Spleen (tissue), 11 donors: ENCODE measurements around the gene ETFB. TPM values are rescaled to one million over a fixed set of nuclear protein-coding genes. Genes with fewer than 3 reads are reported as not detected.

Source experiments
- DNase-seq: peaks from one replicate; pipeline ENCODE4 v3.0.0-alpha.2; 2020
- H3K27ac ChIP-seq, 8 donors: fragments of 200-600 bp; sonication (generic) in 7 of 8; 1 replicate in 4 of 8; 2 replicates in 4 of 8; pipeline versions ENCODE4 v1.5.0 to v1.8.0; 2016 to 2021; ENCODE audit warnings: inconsistent platforms in 4 of 8, mild to moderate bottlenecking in 4 of 8, moderate library complexity in 1 of 8
- H3K27me3 ChIP-seq, 7 donors: fragments of 200-600 bp; sonication (generic) in 6 of 7; replicated peaks in 1 of 7; 1 replicate in 4 of 7; 2 replicates in 3 of 7; pipeline versions ENCODE4 v1.5.0 to v1.8.0; 2016 to 2021; ENCODE audit warnings: inconsistent platforms in 3 of 7, mild to moderate bottlenecking in 1 of 7
- H3K36me3 ChIP-seq, 6 donors: fragments of 200-600 bp; sonication (generic) in 5 of 6; 1 replicate in 4 of 6; 2 replicates in 2 of 6; pipeline versions ENCODE4 v1.5.0 to v1.8.0; 2016 to 2021; ENCODE audit warnings: inconsistent platforms in 2 of 6
- H3K4me1 ChIP-seq, 6 donors: fragments of 200-600 bp; sonication (generic) in 5 of 6; 1 replicate in 3 of 6; 2 replicates in 3 of 6; pipeline versions ENCODE4 v1.5.0 to v1.8.0; 2016 to 2021; ENCODE audit warnings: inconsistent platforms in 3 of 6
- H3K4me3 ChIP-seq, 8 donors: fragments of 200-600 bp; sonication (generic) in 7 of 8; 1 replicate in 4 of 8; 2 replicates in 4 of 8; pipeline versions ENCODE4 v1.5.0 to v1.8.0; 2016 to 2021; ENCODE audit warnings: inconsistent platforms in 4 of 8, mild to moderate bottlenecking in 4 of 8, moderate library complexity in 2 of 8
- H3K9me3 ChIP-seq, 8 donors: fragments of 200-600 bp; sonication (generic) in 7 of 8; 1 replicate in 4 of 8; 2 replicates in 4 of 8; pipeline versions ENCODE4 v1.5.0 to v1.8.0; 2016 to 2021; ENCODE audit warnings: inconsistent platforms in 4 of 8
- POLR2A ChIP-seq, 3 donors: fragments of 450-650 bp; IDR thresholded peaks; one replicate each; pipeline ENCODE4 v1.5.1; 2017; ENCODE audit warnings: antibody characterized with exemption in 3 of 3, mild to moderate bottlenecking in 1 of 3
- POLR2AphosphoS5 ChIP-seq, 3 donors: sonication (generic); formaldehyde crosslinking; IDR thresholded peaks; one replicate each; pipeline ENCODE4 v1.5.1; 2017; ENCODE audit warnings: antibody characterized with exemption in 3 of 3
- WGBS, 5 donors: extraction: QIAGEN DNeasy Blood & Tissue Kit in 3 of 5; methylation state at CpG; one replicate each; pipeline versions ENCODE4 v1.1.5 to v1.1.7; 2013 to 2018; 5-methylcytosine and 5-hydroxymethylcytosine counted together
- intact Hi-C: fragments of 100-400 bp; cut with DNase I; formaldehyde crosslinking; loops from one replicate; pipeline ENCODE4 v1.15.0; 2023; ENCODE audit warnings: low total_unique reads
- polyA plus RNA-seq, 3 donors: library from polyadenylated mRNA; stranded (reverse); fragments of 200-250 nt; gene quantifications; one replicate each; pipeline ENCODE4 v1.2.1, GENCODE V29; 2013
- total RNA-seq, 7 donors: library from RNA; depleted of rRNA in 3 of 7; stranded (reverse); fragments of >200 nt in 3 of 7; fragmentation: NEBNext Ultra II Directional in 4 of 7; extraction: Animal tissue kit (Norgen Biotek cat#: 25700) in 4 of 7; gene quantifications; one replicate each; pipeline versions ENCODE4 v1.1.0 to v1.2.1, GENCODE V29; 2016 to 2021
- TF ChIP-seq, protein P1 (sequence below), 11 experiments: fragments of 200-600 bp in 7 of 11; fragments of 450-650 bp in 4 of 11; sonication (generic) in 4 of 11; IDR thresholded peaks in 8 of 11; conservative IDR thresholded peaks in 3 of 11; 1 replicate in 7 of 11; 2 replicates in 4 of 11; pipeline versions ENCODE4 v1.4.0 to v1.8.0; 2016 to 2021; ENCODE audit warnings: antibody characterized with exemption in 11 of 11, inconsistent platforms in 4 of 11, mild to moderate bottlenecking in 1 of 11
- donor health status: healthy with polysubstance abuse.
- donor health status: DM: no; HTN: no; CAD: no; lungs with moderate emphysema.
- donor health status: DM: no; HTN: no; CAD: no.
- donor health status: Bipolar disorder and iron deficiency.
- donor health status: healthy.
- donor health status: DM: no; HTN: no; CAD: no.
- donor health status: DM: yes; HTN: yes; CAD: no.

ETFB gene
- total and polyA plus RNA-seq, 10 donors = 41.4 to 133 (median 71.0) TPM

DNA sequence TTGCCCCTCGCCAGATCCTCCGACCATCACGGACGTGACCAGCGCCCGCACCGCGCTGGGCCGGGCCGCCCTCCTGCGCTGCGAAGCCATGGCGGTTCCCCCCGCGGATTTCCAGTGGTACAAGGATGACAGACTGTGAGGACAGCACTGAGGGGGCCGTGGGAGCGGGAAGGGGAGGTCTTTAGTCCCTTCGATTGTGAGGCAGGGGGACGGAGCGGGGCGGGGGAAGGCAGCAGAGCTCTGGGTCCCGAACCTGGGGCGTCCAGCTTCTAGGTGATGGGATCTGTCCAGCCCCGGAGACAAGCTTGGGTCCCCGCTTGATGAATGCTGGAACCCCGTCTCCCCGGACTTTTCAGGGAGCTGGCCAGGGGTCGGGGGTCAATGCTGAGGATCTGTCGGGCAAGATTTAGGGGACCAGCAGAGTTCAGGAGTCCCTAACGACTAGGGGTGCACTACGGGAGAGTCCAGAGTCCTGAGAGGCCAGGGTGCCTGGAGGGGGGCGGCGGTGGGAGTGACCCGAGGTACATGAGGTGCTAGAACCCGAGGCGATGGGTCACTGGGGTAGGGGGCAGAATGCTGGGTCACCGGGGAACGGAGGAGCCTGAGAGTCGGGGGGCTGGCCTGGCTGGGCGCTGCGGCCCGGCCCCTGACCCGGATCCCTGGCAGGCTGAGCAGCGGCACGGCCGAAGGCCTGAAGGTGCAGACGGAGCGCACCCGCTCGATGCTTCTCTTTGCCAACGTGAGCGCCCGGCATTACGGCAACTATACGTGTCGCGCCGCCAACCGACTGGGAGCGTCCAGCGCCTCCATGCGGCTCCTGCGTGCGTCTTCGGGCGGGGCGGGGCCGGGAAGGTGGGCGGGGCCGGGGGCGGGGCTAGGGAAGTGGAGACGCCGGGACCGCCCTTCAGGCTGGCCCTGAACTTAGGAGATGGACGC, 38.9 kb downstream of the ETFB start:
- peaks cover 0 to 21% (median 14%) of the 10 kb centered on the region in 6 donors for H3K4me1 ChIP-seq
- intact Hi-C loops = no loop called here
- peaks cover 8 to 82% (median 43%) of the 10 kb centered on the region in 7 donors for H3K27me3 ChIP-seq
- H3K36me3 ChIP-seq = peaks cover 0 to 15% (median 0%) of the 10 kb centered on the region in 6 donors
- peak; percentile 71 for DNase-seq
- TF ChIP-seq POLR2A (IDR thresholded peaks at IDR 0.05) = no peak
- TF ChIP-seq POLR2AphosphoS5 (IDR thresholded peaks at IDR 0.05) = peak in 1 of 3 donors; percentile 15
- TF ChIP-seq, protein P1, sequence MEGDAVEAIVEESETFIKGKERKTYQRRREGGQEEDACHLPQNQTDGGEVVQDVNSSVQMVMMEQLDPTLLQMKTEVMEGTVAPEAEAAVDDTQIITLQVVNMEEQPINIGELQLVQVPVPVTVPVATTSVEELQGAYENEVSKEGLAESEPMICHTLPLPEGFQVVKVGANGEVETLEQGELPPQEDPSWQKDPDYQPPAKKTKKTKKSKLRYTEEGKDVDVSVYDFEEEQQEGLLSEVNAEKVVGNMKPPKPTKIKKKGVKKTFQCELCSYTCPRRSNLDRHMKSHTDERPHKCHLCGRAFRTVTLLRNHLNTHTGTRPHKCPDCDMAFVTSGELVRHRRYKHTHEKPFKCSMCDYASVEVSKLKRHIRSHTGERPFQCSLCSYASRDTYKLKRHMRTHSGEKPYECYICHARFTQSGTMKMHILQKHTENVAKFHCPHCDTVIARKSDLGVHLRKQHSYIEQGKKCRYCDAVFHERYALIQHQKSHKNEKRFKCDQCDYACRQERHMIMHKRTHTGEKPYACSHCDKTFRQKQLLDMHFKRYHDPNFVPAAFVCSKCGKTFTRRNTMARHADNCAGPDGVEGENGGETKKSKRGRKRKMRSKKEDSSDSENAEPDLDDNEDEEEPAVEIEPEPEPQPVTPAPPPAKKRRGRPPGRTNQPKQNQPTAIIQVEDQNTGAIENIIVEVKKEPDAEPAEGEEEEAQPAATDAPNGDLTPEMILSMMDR (IDR thresholded peaks at IDR 0.05 in 8 of 11, conservative IDR thresholded peaks at IDR 0.05 in 3 of 11) = peak in 2 of 11 experiments; percentile 28 to 33
- H3K27ac ChIP-seq = no peak overlapping the region
- 3 to 11% (median 4%) methylated on average over 60 to 75 of the region's 75 CpGs for WGBS, 5 donors
- peak overlapping the region in 5 of 8 donors; percentile 1 to 53 (median 19) for H3K4me3 ChIP-seq
- H3K9me3 ChIP-seq = peaks cover 0 to 8% (median 0%) of the 10 kb centered on the region in 8 donors

- peaks cover 0 to 6% (median 0%) of the 10 kb centered on the region in 6 donors for H3K36me3 ChIP-seq
- no peak overlapping the region for H3K27ac ChIP-seq
- DNase-seq = no peak
- WGBS, 5 donors = 18 to 29% (median 19%) methylated on average over 20 to 36 of the region's 36 CpGs
- peaks cover 8 to 82% (median 43%) of the 10 kb centered on the region in 7 donors for H3K27me3 ChIP-seq
- TF ChIP-seq, protein P1 (IDR thresholded peaks at IDR 0.05 in 8 of 11, conservative IDR thresholded peaks at IDR 0.05 in 3 of 11) = no peak
- no peak for TF ChIP-seq POLR2AphosphoS5 (IDR thresholded peaks at IDR 0.05)
- TF ChIP-seq POLR2A (IDR thresholded peaks at IDR 0.05) = no peak
- intact Hi-C loops = no loop called here
- H3K4me1 ChIP-seq = peaks cover 0 to 21% (median 14%) of the 10 kb centered on the region in 6 donors
- H3K4me3 ChIP-seq = peak overlapping the region in 1 of 8 donors; percentile 53
- H3K9me3 ChIP-seq = peaks cover 0 to 8% (median 0%) of the 10 kb centered on the region in 8 donors
Measured at GRCh38 chr19:51326216-51327065, 39.7 kb downstream of the ETFB start.

GRCh38 chr19:51325161-51325976, 40.8 kb downstream of the ETFB start:
- DNase-seq = peak; percentile 61
- peaks cover 8 to 78% (median 43%) of the 10 kb centered on the region in 7 donors for H3K27me3 ChIP-seq
- TF ChIP-seq, protein P1 (IDR thresholded peaks at IDR 0.05 in 8 of 11, conservative IDR thresholded peaks at IDR 0.05 in 3 of 11) = no peak
- TF ChIP-seq POLR2A (IDR thresholded peaks at IDR 0.05) = no peak
- TF ChIP-seq POLR2AphosphoS5 (IDR thresholded peaks at IDR 0.05) = no peak
- H3K4me1 ChIP-seq = peaks cover 0 to 21% (median 14%) of the 10 kb centered on the region in 6 donors
- no peak overlapping the region for H3K4me3 ChIP-seq
- H3K9me3 ChIP-seq = no peaks in the 10 kb centered on the region
- no peaks in the 10 kb centered on the region for H3K36me3 ChIP-seq
- no peak overlapping the region for H3K27ac ChIP-seq
- intact Hi-C loops = no loop called here
- WGBS, 5 donors = 60 to 67% (median 66%) methylated on average over 25 to 26 of the region's 26 CpGs
